Measurements from ENCODE around the gene OPN1MW. TPM values are rescaled to one million over a fixed set of nuclear protein-coding genes. Genes with fewer than 3 reads are reported as not detected.

OPN1MW gene
- total RNA-seq, 1 experiment from 2014 or later: not detected

DNA sequence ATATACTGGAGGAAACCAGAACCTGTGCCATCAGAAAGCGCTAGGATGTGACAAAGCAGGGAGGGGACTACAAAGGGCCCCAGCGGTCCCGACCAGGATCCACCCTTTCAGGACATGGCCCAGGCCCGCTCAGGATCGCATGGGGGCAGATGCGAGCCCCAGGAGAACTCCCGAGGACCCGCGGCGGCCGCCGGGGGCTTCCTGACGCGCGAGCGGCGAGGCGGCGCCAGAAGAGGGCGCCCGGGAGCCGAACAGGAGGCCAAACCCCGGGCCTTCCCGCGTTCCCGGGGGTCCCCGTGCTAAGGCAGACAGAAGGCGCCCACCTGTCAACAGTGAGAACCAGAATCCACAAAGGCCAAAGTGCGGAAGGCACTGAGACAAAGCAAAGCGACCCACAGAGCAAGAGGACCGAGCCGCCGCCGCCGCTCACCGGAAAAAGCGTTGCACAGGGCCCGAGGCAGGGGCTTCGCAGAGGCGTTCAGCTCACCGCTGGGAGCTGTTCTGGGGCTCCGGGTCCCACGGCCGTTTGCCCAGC is 45.7 kb upstream of the OPN1MW start:
- no peaks in the 10 kb centered on the region for H3K36me3 ChIP-seq (ENCODE audit: control insufficient read depth, insufficient read depth, low read length)
- in situ Hi-C loops (cut with HindIII; ENCODE audit: low pct_unique_long_range_greater_than_20kb, low sequenced_read_pairs) (no loop called here), intact Hi-C loops (cut with micrococcal nuclease; ENCODE audit: unreplicated experiment) (no loop called here)
- DNase-seq (ENCODE audit: low read depth, low spot score): peak; percentile 5
- no peaks in the 10 kb centered on the region for H3K4me1 ChIP-seq (ENCODE audit: control insufficient read depth, insufficient read depth, low read length)
- ATAC-seq: peak; percentile 92
- TF ChIP-seq, protein P1, sequence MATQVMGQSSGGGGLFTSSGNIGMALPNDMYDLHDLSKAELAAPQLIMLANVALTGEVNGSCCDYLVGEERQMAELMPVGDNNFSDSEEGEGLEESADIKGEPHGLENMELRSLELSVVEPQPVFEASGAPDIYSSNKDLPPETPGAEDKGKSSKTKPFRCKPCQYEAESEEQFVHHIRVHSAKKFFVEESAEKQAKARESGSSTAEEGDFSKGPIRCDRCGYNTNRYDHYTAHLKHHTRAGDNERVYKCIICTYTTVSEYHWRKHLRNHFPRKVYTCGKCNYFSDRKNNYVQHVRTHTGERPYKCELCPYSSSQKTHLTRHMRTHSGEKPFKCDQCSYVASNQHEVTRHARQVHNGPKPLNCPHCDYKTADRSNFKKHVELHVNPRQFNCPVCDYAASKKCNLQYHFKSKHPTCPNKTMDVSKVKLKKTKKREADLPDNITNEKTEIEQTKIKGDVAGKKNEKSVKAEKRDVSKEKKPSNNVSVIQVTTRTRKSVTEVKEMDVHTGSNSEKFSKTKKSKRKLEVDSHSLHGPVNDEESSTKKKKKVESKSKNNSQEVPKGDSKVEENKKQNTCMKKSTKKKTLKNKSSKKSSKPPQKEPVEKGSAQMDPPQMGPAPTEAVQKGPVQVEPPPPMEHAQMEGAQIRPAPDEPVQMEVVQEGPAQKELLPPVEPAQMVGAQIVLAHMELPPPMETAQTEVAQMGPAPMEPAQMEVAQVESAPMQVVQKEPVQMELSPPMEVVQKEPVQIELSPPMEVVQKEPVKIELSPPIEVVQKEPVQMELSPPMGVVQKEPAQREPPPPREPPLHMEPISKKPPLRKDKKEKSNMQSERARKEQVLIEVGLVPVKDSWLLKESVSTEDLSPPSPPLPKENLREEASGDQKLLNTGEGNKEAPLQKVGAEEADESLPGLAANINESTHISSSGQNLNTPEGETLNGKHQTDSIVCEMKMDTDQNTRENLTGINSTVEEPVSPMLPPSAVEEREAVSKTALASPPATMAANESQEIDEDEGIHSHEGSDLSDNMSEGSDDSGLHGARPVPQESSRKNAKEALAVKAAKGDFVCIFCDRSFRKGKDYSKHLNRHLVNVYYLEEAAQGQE (IDR thresholded peaks at IDR 0.05; ENCODE audit: insufficient read depth in 1 of 2, low read depth in 2 of 2, low read length in 1 of 2): no peak
- TF ChIP-seq, protein P2, sequence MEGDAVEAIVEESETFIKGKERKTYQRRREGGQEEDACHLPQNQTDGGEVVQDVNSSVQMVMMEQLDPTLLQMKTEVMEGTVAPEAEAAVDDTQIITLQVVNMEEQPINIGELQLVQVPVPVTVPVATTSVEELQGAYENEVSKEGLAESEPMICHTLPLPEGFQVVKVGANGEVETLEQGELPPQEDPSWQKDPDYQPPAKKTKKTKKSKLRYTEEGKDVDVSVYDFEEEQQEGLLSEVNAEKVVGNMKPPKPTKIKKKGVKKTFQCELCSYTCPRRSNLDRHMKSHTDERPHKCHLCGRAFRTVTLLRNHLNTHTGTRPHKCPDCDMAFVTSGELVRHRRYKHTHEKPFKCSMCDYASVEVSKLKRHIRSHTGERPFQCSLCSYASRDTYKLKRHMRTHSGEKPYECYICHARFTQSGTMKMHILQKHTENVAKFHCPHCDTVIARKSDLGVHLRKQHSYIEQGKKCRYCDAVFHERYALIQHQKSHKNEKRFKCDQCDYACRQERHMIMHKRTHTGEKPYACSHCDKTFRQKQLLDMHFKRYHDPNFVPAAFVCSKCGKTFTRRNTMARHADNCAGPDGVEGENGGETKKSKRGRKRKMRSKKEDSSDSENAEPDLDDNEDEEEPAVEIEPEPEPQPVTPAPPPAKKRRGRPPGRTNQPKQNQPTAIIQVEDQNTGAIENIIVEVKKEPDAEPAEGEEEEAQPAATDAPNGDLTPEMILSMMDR (IDR thresholded peaks at IDR 0.05): peak; percentile 98
- peak overlapping the region; percentile 11 to 35; a peak in 3 of 4 replicates for H3K4me3 ChIP-seq (ENCODE audit: low read depth in 2 of 2, low read length in 2 of 2)
- no peaks in the 10 kb centered on the region for H3K9me3 ChIP-seq (ENCODE audit: control insufficient read depth, insufficient read depth, low read depth, low read length)
- CTCF ChIA-PET: interaction anchor here (0.7 kb wide), 1 partner anchor 123 kb away, joined by 3 read pairs; no protein-coding TSS in a partner anchor
- H3K27ac ChIP-seq (ENCODE audit: low read length): no peak overlapping the region
- BruUV-seq (replicated peaks): no TSS peak
- H3K27me3 ChIP-seq (ENCODE audit: control insufficient read depth, insufficient read depth, low read length): no peaks in the 10 kb centered on the region
- POLR2A ChIA-PET: interaction anchor here (0.6 to 0.7 kb wide), 2 partner anchors 42 to 410 kb away, joined by 4 to 5 read pairs; no protein-coding TSS in a partner anchor

DNA sequence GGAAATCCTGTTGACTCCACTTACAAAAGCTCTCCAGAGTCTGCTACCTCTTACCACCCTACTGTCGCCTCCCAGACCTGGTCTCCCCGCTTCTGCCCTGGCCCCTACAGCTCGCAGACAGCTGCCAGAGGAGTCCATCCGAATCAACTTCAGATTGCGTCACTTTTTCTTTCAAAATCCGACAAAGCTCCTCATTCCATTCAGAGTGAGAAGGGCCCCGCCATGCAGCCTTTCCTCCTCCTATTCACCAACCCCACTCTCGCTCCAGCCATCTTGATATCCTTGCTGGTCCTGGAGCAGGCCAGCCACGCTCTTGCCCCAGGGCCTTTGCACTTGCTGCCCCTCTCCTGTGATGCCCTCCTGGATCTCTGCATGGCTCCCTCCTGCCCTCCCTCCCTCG is 43.5 kb upstream of the OPN1MW start:
- BruUV-seq (replicated peaks): no TSS peak
- no peak for ATAC-seq
- intact Hi-C loops (cut with micrococcal nuclease; ENCODE audit: unreplicated experiment): no loop called here
- Histone ChIP-seq H3K4me3 (ENCODE audit: low read depth in 2 of 2, low read length in 2 of 2) (no peak overlapping the region), H3K27ac (ENCODE audit: low read length) (no peak overlapping the region), H3K9me3 (ENCODE audit: control insufficient read depth, insufficient read depth, low read depth, low read length) (no peaks in the 10 kb centered on the region), H3K36me3 (ENCODE audit: control insufficient read depth, insufficient read depth, low read length) (no peaks in the 10 kb centered on the region), H3K27me3 (ENCODE audit: control insufficient read depth, insufficient read depth, low read length) (no peaks in the 10 kb centered on the region), H3K4me1 (ENCODE audit: control insufficient read depth, insufficient read depth, low read length) (no peaks in the 10 kb centered on the region)
- TF ChIP-seq, protein P2 (IDR thresholded peaks at IDR 0.05): no peak
- TF ChIP-seq TCF7L2 (IDR thresholded peaks at IDR 0.05; ENCODE audit: low read depth, low read length) (no peak), SIN3A (IDR thresholded peaks at IDR 0.05; ENCODE audit: borderline replicate concordance, insufficient read depth, low read depth, low read length) (no peak), POLR2AphosphoS5 (IDR thresholded peaks at IDR 0.05; ENCODE audit: low read depth, low read length) (no peak)
- TF ChIP-seq, protein P1 (IDR thresholded peaks at IDR 0.05; ENCODE audit: insufficient read depth in 1 of 2, low read depth in 2 of 2, low read length in 1 of 2): no peak
- DNase-seq (ENCODE audit: low read depth, low spot score): no peak
- ChIA-PET POLR2A (no interaction called here), CTCF (no interaction called here)
- in situ Hi-C loops (cut with HindIII; ENCODE audit: low pct_unique_long_range_greater_than_20kb, low sequenced_read_pairs): no loop called here

All from Panc1 (cell line).